Measurements from ENCODE around the gene FTSJ1. TPM values are rescaled to one million over a fixed set of nuclear protein-coding genes. Genes with fewer than 3 reads are reported as not detected.

The FTSJ1 gene
- total RNA-seq, 1 donor from 2014 or later = 80.3 TPM

DNA sequence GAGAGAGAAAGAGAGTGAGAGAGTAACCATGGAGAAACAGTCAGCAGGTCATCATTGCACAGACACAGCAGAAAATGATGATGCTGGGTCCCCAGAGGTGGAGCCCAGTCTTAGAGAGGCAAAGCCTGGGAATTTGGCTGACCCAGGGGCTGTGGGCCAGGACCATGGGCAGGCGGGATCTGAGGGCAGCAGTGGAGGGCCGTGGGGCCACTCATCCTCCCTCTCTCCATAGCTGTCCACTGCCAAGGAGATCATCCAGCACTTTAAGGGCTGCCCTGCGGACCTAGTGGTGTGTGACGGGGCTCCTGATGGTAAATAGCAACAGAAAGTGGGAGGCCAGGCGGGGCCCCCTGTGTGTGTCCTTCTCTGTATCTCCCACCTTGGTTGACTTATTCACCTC is 2.8 kb downstream of the FTSJ1 start:
- H3K36me3 ChIP-seq (ENCODE audit: control insufficient read depth, insufficient read depth, low read length) = no peaks in the 10 kb centered on the region

DNA sequence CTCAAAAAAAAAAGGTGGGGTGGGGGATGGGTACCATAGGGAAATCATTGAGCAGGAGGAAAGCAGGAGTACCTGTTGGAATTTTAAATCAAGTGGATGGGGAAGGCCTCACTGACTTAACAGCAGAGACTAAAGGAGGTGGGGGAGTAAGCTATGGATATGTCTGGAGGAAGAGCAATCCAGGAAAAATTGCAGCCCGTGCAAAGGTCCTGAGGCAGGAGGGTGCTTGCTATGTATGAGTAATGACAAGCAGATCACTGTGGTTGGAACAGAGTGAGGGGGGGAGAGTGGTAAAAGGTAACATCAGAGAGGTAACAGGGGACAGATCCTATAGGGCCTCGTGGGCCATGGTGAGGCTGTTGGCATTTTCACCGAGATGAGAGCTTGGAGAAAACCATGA is 4.1 kb downstream of the FTSJ1 start:
- Histone ChIP-seq H3K36me3 (ENCODE audit: control insufficient read depth, insufficient read depth, low read length) (no peaks in the 10 kb centered on the region), H3K4me3 (ENCODE audit: low read depth, low read length) (no peak overlapping the region), H3K27me3 (ENCODE audit: control insufficient read depth, insufficient read depth, low read length) (no peaks in the 10 kb centered on the region)
- TF ChIP-seq, protein P1, sequence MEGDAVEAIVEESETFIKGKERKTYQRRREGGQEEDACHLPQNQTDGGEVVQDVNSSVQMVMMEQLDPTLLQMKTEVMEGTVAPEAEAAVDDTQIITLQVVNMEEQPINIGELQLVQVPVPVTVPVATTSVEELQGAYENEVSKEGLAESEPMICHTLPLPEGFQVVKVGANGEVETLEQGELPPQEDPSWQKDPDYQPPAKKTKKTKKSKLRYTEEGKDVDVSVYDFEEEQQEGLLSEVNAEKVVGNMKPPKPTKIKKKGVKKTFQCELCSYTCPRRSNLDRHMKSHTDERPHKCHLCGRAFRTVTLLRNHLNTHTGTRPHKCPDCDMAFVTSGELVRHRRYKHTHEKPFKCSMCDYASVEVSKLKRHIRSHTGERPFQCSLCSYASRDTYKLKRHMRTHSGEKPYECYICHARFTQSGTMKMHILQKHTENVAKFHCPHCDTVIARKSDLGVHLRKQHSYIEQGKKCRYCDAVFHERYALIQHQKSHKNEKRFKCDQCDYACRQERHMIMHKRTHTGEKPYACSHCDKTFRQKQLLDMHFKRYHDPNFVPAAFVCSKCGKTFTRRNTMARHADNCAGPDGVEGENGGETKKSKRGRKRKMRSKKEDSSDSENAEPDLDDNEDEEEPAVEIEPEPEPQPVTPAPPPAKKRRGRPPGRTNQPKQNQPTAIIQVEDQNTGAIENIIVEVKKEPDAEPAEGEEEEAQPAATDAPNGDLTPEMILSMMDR (IDR thresholded peaks at IDR 0.05; ENCODE audit: insufficient read depth, low read length, poor library complexity, severe bottlenecking) = no peak
- DNase-seq (ENCODE audit: low read depth) = no peak

More for the DNA sequence above, 2.8 kb downstream of the FTSJ1 start:
- no peaks in the 10 kb centered on the region for H3K27me3 ChIP-seq (ENCODE audit: control insufficient read depth, insufficient read depth, low read length)
- TF ChIP-seq, protein P1 (IDR thresholded peaks at IDR 0.05; ENCODE audit: insufficient read depth, low read length, poor library complexity, severe bottlenecking) = no peak
- H3K4me3 ChIP-seq (ENCODE audit: low read depth, low read length) = no peak overlapping the region
- no peak for DNase-seq (ENCODE audit: low read depth)

DNA sequence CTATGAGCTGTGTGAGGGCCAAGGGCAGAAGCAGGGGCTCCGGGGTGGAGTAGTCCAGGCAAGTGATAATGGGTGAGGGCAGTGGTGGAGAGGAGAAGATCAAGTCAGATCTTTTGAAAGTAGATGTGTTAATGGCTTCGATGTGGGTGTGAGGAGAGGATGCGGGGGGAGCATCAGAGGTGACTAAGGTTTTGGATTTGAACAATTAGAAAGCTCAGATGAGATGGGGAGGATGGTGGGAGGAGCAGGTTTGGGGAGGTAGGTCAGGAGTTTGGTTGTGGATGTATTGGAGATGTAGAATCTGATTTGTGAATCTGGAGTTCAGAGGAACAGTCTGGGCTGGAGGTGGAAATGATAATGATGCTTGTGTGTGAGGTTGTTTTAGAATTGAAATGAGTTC is 4.6 kb downstream of the FTSJ1 start:
- no peak for DNase-seq (ENCODE audit: low read depth)
- Histone ChIP-seq H3K4me3 (ENCODE audit: low read depth, low read length) (no peak overlapping the region), H3K27me3 (ENCODE audit: control insufficient read depth, insufficient read depth, low read length) (no peaks in the 10 kb centered on the region), H3K36me3 (ENCODE audit: control insufficient read depth, insufficient read depth, low read length) (no peaks in the 10 kb centered on the region)
- TF ChIP-seq, protein P1 (IDR thresholded peaks at IDR 0.05; ENCODE audit: insufficient read depth, low read length, poor library complexity, severe bottlenecking) = no peak

DNA sequence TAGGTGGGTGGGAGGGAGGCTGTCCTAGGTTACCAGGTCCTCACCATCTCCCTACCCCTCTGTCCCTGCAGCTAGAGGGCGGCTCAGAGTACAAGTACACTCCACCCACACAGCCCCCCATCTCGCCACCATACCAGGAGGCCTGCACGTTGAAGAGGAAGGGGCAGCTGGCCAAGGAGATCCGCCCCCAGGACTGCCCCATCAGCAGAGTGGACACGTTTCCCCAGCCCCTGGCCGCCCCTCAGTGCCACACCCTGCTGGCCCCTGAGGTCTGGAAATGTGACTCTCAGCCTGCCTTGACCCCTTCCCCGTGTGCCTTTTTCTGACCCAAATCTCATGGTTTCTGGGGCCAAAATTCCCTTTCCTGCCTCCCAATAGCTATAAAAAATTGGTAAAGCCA is 6.5 kb downstream of the FTSJ1 start:
- TF ChIP-seq, protein P1 (IDR thresholded peaks at IDR 0.05; ENCODE audit: insufficient read depth, low read length, poor library complexity, severe bottlenecking) = no peak
- Histone ChIP-seq H3K36me3 (ENCODE audit: control insufficient read depth, insufficient read depth, low read length) (no peaks in the 10 kb centered on the region), H3K4me3 (ENCODE audit: low read depth, low read length) (no peak overlapping the region), H3K27me3 (ENCODE audit: control insufficient read depth, insufficient read depth, low read length) (no peaks in the 10 kb centered on the region)
- DNase-seq (ENCODE audit: low read depth) = no peak

DNA sequence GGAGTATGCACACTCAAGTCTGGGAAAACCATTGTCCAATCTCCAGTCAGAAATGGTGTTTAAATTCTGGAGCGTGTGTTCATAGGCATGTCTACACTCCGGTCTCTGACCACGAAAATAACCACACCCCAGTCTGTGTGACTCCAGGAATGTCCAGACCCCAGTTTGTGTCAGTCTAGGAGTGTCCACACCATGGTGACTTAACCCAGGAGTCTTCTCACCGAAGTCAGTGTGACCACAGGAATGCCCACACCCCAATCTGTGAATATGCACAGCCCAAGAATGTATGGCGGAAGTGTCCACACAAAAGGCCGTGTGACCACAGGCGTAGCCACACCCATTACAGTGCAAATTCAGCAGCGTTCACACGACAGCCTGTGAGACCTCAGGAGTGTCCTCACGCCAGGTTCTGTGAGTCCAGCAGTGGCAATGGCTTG is 11.4 kb downstream of the FTSJ1 start:
- DNase-seq (ENCODE audit: low read depth) = peak; percentile 95

DNA sequence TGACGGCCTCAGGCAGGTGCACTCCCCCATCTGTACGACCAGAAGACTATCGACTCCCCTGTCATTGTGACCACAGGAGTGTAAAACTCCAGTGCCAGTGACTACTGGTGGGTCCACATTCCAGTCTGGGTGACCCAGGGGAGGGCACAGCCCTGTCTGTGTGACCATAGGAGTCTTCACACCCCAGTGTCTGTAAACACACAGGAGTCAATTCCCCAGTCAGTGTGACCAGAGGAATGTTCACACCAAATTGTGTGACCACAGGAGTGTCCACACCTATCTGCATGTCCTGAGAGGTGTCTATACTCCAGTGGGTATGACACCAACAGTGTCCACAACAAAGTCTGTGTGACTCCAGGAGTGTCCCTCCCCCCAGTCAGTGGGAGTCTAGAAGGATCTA is 12.0 kb downstream of the FTSJ1 start:
- H3K27me3 ChIP-seq (ENCODE audit: control insufficient read depth, insufficient read depth, low read length) = no peaks in the 10 kb centered on the region
- TF ChIP-seq, protein P1 (IDR thresholded peaks at IDR 0.05; ENCODE audit: insufficient read depth, low read length, poor library complexity, severe bottlenecking) = no peak
- no peak for DNase-seq (ENCODE audit: low read depth)
- H3K36me3 ChIP-seq (ENCODE audit: control insufficient read depth, insufficient read depth, low read length) = no peaks in the 10 kb centered on the region
- H3K4me3 ChIP-seq (ENCODE audit: low read depth, low read length) = no peak overlapping the region

More for the DNA sequence above, 11.4 kb downstream of the FTSJ1 start:
- no peaks in the 10 kb centered on the region for H3K36me3 ChIP-seq (ENCODE audit: control insufficient read depth, insufficient read depth, low read length)
- TF ChIP-seq, protein P1 (IDR thresholded peaks at IDR 0.05; ENCODE audit: insufficient read depth, low read length, poor library complexity, severe bottlenecking) = no peak
- H3K27me3 ChIP-seq (ENCODE audit: control insufficient read depth, insufficient read depth, low read length) = no peaks in the 10 kb centered on the region
- H3K4me3 ChIP-seq (ENCODE audit: low read depth, low read length) = no peak overlapping the region
